ENCODE data around the gene TBC1D16. TPM values are rescaled to one million over a fixed set of nuclear protein-coding genes. Genes with fewer than 3 reads are reported as not detected.

Gene TBC1D16
- total RNA-seq, 4 donors from 2014 or later, result 26.5 to 44.3 (median 36.3) TPM

- ATAC-seq, result peak; percentile 88
- TF ChIP-seq POLR2AphosphoS5 (IDR thresholded peaks at IDR 0.05) (peak; percentile 44), CTCF (IDR thresholded peaks at IDR 0.05) (peak in 3 of 4 experiments; percentile 94 to 95 (median 95)), POLR2A (IDR thresholded peaks at IDR 0.05) (no peak), EP300 (IDR thresholded peaks at IDR 0.05) (no peak)
- Histone ChIP-seq H3K36me3 (peaks cover 0 to 50% of the 10 kb centered on the region in 2 donors), H3K27me3 (no peaks in the 10 kb centered on the region), H3K4me3 (no peak overlapping the region), H3K4me1 (peaks cover 0 to 23% (median 3%) of the 10 kb centered on the region in 3 donors), H3K27ac (no peak overlapping the region), H3K9me3 (no peaks in the 10 kb centered on the region)
- 5 to 18% methylated on average over 4 to 16 of the region's 17 CpGs for WGBS, 2 donors (ENCODE audit: low coverage in 1 of 2)
These were observed 27.3 kb downstream of the TBC1D16 start for GRCh38 chr17:80008383-80008840.

GRCh38 chr17:80007939-80008338, 27.7 kb downstream of the TBC1D16 start:
- TF ChIP-seq CTCF (IDR thresholded peaks at IDR 0.05) (no peak), POLR2A (IDR thresholded peaks at IDR 0.05) (no peak), POLR2AphosphoS5 (IDR thresholded peaks at IDR 0.05) (no peak), EP300 (IDR thresholded peaks at IDR 0.05) (no peak)
- WGBS, 2 donors (ENCODE audit: low coverage in 1 of 2), result 87 to 88% methylated on average over 6 to 8 of the region's 10 CpGs
- H3K4me1 ChIP-seq, result peaks cover 0 to 23% (median 3%) of the 10 kb centered on the region in 3 donors
- no peaks in the 10 kb centered on the region for H3K9me3 ChIP-seq
- H3K4me3 ChIP-seq, result no peak overlapping the region
- H3K36me3 ChIP-seq, result peaks cover 0 to 46% of the 10 kb centered on the region in 2 donors
- no peak for ATAC-seq
- no peak overlapping the region for H3K27ac ChIP-seq
- H3K27me3 ChIP-seq, result no peaks in the 10 kb centered on the region

- Histone ChIP-seq H3K27me3 (no peaks in the 10 kb centered on the region), H3K9me3 (no peaks in the 10 kb centered on the region), H3K4me3 (no peak overlapping the region), H3K27ac (no peak overlapping the region), H3K4me1 (peaks cover 0 to 23% (median 3%) of the 10 kb centered on the region in 3 donors), H3K36me3 (peaks cover 0 to 47% of the 10 kb centered on the region in 2 donors)
- WGBS, 2 donors (ENCODE audit: low coverage in 1 of 2), result 80 to 86% methylated on average over 6 to 9 of the region's 30 CpGs
- no peak for ATAC-seq
- no peak for TF ChIP-seq POLR2AphosphoS5 (IDR thresholded peaks at IDR 0.05)
- no peak for TF ChIP-seq EP300 (IDR thresholded peaks at IDR 0.05)
- TF ChIP-seq CTCF (IDR thresholded peaks at IDR 0.05), result no peak
- no peak for TF ChIP-seq POLR2A (IDR thresholded peaks at IDR 0.05)
These were observed 28.6 kb downstream of the TBC1D16 start for GRCh38 chr17:80006811-80007752.

GRCh38 chr17:80006339-80006720, 29.3 kb downstream of the TBC1D16 start:
- H3K27me3 ChIP-seq, result no peaks in the 10 kb centered on the region
- 71 to 90% methylated on average over 2 of the region's 8 CpGs for WGBS, 2 donors (ENCODE audit: low coverage in 1 of 2)
- H3K9me3 ChIP-seq, result no peaks in the 10 kb centered on the region
- no peak for ATAC-seq
- no peak overlapping the region for H3K4me3 ChIP-seq
- peaks cover 0 to 25% (median 3%) of the 10 kb centered on the region in 3 donors for H3K4me1 ChIP-seq
- TF ChIP-seq EP300 (IDR thresholded peaks at IDR 0.05), result no peak
- TF ChIP-seq CTCF (IDR thresholded peaks at IDR 0.05), result no peak
- TF ChIP-seq POLR2AphosphoS5 (IDR thresholded peaks at IDR 0.05), result no peak
- TF ChIP-seq POLR2A (IDR thresholded peaks at IDR 0.05), result no peak
- H3K36me3 ChIP-seq, result peaks cover 0 to 45% of the 10 kb centered on the region in 2 donors
- H3K27ac ChIP-seq, result no peak overlapping the region

Data from gastroesophageal sphincter (tissue), 4 donors.